HG02642 (cell line): Measurements from ENCODE around the gene PCYT1A.
"Not testable (repeated sequence)": the region's sequence is repeated elsewhere in the genome, so short reads cannot be mapped to it uniquely, and the experiment has no call there.

Experiments used
- ATAC-seq: cut with Tn5 transposase; IDR thresholded peaks from one replicate; pipeline ENCODE4 v1.9.1; 2021; ENCODE audit warnings: mild to moderate bottlenecking; ENCODE audit not compliant: unreplicated experiment, poor library complexity

PCYT1A gene

DNA sequence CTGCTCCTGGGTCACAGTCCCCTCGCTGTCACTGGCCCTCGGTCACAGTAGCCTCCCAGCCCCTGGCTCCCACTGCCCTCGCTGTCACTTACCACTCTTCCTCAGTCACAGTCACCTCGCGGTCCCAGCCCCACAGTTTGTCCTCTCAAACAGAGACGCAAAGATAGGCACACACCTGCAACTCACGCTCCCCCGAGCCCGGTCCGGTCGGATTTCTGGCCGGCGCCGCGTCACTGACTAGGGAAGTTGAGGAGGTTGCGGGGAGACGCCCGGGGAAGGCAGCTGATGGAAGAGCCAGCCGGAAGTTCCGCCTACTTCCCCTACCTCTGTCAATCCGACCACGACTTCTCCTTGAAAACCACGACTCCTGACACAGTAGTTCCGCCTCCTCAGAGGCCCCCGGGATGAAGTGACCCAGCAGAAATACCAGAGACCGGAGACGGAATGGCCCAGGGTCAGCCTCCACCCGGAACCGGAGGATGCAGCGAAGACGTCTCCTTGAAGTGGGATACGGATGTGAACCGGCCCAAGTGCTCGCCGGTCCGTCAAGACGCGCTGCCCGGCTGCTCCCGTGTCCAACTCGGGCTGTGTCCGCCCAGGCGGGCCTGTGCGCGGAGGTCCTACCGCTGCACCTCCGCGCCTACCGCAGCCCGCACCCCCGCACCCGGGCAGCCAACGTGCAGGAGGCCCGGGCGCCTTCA lies at the start of gene PCYT1A:
TSS of gene PCYT1A (minus strand) at position 287 of the 701 bp plus-strand sequence. CDS start 17,195 bp downstream, outside the sequence.
- ATAC-seq: peak; percentile 88

DNA sequence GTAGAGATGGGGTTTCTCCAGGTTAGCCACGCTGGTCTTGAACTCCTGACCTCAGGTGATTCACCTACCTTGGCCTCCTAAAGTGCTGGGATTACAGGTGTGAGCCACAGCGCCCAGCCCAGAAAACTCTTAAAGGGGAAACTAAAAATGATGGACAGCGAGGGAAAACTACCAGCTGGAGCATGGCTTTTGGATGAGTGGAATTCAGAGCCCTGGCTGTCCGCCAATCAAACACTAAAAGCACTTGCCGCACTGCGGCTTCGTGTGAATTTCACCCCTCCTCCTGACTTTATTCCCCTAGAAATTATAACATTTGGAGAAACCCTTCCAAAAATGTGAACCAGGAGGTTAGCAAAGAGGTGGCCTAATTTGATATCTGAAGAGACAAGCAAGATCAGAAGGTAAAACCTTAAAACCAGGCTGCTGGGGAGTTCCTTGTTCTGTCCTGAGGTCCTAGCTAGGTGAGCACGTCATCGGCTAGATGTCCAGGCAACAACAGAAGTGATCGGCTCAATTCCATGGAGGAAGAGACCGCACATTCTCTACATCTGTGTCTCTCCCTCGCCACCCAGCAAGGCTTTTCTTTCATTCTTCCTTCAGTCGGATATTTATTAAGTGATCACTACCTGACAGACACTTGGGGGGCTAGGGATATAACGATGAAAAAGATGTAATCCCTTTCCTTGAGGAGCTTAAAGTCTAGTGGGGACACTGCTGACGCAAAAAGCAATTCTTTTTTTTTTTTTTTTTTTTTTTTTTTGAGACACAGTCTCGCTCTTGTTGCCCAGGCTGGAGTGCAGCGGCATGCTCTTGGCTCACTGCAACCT lies 49.0 kb upstream of the PCYT1A start:
- no peak for ATAC-seq

DNA sequence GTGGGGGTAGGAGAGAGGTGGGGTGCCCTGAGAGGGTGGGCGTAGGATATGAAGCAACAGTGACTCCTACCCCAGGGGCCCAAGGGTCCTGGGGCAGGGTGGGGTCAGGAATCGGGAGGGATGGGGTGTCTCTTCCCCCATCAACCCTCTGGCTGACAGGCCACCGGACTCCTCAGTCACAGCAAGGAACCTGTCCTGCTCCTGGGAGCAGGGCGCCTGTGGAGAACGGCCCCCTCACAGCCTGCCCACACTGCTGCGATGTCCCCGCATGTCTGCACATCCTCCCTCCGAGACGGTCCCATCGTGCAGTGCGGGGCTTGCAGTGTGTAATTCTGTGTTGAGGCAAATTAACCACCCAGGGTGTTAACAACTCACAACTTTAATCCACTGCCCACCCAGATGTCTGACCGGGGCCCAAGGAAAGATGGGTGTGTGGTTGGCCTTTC lies 48.0 kb upstream of the PCYT1A start:
- ATAC-seq: no peak

DNA sequence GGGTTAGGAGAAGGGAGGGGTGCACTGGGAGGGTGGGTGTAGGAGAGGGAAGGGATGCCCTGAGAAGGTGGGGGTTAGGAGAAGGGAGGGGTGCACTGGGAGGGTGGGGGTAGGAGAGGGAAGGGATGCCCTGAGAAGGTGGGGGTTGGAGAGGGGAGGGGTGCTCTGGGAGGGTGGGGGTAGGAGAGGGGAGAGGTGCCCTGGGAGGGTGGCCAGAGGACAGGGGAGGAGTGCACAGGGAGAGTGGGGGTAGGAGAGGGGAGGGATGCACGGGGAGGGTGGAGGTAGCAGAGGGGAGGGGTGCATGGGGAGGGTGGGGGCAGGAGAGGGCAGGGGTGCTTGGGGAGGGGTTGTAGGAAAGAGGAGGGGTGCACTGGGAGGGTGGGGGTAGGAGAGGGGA lies 47.5 kb upstream of the PCYT1A start:
- no peak for ATAC-seq

DNA sequence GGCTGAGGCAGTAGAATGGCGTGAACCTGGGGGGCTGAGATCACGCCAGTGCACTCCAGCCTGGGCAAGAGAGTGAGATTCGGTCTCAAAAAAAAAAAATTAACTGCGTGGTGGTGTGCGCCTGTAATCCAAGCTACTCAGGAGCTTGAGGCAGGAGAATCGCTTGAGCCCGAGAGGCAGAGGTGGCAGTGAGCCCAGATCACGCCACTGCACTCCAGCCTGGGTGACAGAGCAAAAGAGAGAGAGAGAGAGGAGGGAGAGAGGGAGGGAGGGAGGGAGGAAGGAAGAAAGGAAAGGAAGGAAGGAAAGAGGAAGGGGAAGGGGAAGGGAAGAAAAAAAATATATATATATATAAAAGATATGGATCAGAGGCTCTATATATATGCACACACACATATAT lies 44.6 kb upstream of the PCYT1A start:
- no peak for ATAC-seq

DNA sequence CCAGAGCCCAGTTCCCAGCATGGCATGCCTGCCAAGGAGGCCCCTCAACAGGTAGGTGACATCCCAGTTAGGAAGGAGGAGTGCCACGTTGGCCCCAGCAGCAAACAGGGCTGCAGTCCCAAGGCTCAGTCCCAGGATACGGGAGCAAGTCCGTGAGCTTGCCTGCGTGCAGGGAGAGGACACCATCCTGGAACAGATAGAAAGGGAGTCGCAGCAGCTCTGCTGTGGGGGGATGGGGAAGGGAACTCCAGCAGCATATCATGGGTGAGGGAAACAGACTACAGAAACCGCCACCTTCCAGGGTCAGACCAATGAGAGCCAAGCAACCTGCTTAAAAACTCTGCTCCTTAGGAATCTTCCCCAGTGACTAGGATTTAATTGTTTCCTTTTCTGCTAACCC lies 39.9 kb upstream of the PCYT1A start:
- ATAC-seq: no peak

DNA sequence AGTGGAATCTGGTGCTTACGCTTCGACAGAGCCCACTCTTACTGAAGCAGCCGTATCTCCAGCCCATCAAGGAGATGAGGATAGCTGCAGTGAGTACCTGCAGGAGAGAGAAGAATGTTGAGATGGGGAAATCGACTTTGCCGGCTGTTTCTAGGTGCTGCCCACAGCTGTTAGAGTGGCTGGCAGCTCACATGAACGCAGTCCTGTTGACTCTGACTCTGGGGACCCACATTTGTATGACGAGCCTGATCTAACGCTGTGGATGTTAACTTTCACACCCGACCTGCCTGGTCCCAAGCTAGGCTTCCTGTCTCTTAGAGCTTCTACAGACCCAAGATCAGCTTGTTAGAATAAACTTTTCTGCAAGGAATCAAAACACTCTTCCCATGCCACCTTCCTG lies 39.4 kb upstream of the PCYT1A start:
- no peak for ATAC-seq

DNA sequence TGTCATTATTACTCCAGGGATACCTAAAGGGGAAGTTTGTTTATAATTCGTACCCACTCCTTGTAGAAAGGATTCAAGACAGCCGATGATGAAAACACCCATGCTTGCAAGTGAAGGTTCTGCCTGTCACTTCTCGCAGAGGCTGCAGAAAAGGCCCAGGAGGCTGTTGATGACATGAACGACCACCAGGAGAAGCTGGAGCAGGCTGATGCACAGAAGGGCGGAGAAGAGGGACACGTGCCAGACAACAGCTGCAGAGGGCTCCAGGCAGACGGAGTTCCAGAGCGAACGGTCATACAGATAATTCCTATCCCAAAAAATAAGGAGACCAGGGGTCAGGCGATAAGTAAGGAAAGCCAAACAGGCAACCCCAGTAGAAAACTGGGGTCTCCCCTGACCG lies 36.2 kb upstream of the PCYT1A start:
- no peak for ATAC-seq

DNA sequence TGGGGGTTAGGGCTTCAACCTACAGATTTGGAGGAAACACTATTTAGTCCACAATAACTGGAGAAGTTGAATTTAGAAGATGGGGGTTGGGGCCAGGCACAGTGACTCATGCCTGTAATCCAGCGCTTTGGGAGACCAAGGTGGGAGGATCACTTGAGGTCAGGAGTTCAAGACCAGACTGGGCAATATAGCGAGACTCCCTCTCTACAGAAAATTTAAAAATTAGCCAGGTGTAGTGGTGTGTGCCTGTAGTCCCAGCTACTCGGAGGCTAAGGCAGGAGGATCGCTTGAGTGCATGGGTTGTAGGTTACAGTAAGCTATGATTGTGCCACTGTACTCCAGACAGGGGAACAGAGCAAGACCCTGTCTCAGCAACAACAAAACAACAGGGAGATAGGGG lies 35.5 kb upstream of the PCYT1A start:
- no peak for ATAC-seq

DNA sequence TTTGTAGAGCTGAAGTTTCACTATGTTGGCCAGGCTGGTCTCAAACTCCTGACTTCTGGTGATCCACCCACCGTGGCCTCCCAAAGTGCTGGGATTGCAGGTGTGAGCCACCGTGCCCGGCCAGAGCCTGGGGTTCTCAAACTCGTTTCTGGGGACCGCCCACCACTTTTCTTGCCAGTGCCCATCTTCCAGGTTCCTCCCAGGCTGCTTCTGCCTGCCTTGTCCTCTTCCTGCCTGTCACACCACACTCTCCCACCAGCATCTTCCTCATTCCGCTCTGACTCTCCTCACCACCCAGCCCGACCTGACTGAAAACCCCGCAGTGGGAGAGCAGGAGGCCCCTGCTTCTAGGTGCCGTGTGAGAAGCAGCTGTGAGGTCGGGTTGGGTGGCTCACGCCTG lies 33.6 kb upstream of the PCYT1A start:
- ATAC-seq: no peak

DNA sequence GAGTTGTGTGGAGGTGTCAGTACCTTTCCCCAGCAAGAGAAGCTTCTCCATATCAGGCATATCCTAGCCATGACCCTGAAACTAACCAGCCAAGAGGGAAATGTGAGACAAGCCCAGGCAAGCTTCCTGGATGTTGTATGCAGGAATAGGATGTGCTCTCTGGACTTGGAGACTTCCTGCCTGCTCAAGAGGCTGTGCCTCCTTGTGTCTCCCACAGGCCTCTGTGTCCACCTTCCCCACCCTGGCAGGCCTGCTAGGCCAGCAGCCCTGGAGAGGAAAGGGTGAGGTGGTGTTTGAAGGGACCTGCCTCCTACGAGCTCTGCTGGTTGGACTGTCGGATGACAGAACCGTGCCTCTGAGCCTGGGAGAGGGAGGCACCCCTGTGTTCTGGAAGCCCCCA lies 32.6 kb upstream of the PCYT1A start:
- no peak for ATAC-seq

DNA sequence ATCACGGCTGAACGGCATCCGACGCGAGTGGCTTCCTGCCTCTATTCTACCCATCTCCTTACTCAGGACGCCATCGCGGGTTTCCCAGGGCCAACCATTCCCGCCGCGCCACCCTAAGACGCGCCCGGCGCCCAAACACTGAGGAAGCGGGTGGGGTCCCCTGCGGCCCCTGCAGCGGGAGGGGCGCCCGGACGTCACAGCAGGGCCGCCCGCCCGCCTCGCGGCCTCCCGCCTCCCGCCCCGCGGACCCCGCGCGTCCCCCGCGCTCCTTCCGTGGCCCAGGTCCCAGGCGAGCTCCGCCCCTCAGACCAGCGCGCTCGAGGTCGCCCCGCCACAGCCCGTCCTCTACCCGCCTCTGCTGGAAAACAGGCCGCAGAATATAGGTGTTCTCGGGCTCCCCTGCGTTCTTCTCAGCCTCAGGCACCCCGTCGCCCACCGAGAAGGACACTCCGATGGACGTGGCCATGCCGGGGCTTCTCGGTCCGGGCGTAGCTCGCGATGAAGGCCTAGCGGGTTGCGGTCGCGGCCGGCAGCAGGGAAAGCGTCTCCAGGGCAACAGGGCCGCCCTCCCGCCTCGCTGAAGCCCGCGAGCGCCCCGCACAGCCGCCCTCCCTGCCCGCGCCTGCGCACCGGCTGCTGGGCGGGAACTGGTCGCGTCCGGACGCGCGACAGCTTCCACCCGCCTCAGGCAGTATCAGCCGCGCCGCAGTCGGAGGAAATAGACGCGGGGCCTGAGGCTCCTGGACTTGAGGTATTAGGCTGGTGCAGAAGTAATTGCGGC lies 30.4 kb upstream of the PCYT1A start, which contains the start of gene DYNLT2B:
TSS of gene DYNLT2B (minus strand) at position 554 of the 781 bp plus-strand sequence. CDS start at position 466, 88 bp downstream.
- peak; percentile 88 for ATAC-seq

DNA sequence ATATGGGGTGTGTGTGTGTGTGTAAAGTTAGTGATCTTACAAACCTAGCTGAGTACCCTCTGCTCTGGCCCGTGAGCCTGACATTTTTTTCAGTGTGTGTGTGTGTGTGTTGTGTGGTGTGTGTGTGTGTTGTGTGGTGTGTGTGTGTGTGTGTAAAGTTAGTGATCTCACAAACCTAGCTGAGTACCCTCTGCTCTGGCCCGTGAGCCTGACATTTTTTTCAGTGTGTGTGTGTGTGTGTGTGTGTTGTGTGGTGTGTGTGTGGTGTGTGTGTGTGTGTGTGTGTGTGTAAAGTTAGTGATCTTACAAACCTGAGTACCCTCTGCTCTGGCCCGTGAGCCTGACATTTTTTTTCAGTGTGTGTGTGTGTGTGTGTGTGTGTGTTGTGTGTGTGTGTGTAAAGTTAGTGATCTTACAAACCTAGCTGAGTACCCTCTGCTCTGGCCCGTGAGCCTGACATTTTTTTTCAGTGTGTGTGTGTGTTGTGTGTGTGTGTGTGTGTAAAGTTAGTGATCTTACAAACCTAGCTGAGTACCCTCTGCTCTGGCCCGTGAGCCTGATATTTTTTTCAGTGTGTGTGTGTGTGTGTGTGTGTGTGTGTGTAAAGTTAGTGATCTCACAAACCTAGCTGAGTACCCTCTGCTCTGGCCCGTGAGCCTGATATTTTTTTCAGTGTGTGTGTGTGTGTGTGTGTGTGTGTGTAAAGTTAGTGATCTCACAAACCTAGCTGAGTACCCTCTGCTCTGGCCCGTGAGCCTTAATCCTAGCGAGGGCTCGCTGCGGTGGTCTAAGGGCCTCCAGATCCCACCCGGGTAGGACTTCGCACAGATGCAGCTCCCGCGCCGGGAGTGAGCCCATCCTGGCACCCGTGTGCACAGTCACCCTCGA lies 29.5 kb upstream of the PCYT1A start:
- ATAC-seq: not testable (repeated sequence)

DNA sequence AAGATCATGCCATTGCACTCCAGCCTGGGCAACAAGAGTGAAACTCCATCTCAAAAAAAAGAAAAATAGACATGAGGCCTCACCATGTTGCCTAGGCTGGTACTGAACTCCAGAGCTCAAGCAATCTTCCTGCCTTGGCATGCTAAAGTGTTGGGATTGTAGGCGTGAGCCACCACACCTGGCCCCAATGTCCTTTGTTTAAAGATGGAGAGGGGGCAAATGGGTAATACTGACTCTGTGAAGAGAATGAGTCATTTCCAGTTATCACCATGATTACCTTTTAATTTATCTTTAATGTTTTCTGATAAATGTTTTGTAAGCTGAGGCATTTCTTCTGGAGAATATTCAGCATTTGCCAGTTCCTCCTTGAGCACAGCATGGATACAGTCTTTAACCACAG lies 28.3 kb upstream of the PCYT1A start:
- ATAC-seq: no peak

DNA sequence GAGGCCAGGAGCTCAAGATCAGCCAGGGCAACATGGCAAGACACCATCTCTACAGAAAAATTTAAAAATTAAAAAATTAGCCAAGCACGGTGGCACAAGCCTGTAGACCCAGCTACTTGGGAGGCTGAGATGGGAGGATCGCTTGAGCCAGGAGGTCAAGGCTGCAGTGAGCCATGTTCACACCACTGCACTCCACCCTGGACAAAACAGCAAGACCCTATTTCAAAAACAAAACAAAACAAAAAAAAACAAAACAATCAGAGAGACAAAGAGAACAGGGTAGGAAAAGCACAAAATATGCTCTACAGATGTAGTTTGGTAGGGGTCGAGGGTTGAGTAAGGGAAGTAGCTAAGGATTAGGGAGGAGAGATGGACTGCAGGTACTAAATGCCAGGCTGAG lies 27.1 kb upstream of the PCYT1A start:
- no peak for ATAC-seq

DNA sequence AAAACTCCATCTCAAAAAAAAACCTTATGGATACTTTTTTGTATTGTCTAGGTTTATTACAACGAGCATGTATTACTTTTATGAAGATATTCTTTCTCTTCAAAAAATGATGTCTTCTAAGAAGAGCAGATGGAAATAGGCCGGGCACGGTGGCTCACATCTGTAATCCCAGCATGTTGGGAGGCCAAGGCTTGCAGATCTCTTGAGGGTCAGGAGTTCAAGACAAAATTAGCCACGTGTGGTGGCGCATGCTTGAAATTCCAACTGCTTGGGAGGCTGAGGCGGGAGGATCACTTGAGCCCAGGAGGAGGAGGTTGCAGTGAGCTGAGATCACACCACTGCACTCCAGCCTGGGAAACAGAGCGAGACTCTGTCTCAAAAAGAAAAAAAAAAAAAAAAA lies 26.6 kb upstream of the PCYT1A start:
- ATAC-seq: not testable (repeated sequence)

DNA sequence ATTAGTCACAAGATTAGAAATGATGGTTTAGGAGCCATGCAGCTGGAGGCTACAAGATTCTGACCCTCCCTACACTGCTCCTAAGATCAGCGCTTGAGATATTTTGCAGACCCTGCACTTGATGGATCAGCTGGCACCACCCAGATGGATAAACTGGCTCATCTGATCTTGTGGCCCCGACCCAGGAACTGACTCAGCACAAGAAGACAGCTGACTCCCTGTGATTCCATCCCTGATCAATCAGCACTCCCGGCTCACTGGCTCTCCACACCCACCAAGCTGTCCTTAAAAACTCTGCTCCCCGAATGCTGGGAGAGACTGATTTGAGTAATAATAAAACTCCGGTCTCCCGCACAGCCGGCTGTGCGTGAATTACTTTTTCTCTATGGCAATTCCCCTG lies 15.4 kb upstream of the PCYT1A start:
- ATAC-seq: not testable (repeated sequence)

DNA sequence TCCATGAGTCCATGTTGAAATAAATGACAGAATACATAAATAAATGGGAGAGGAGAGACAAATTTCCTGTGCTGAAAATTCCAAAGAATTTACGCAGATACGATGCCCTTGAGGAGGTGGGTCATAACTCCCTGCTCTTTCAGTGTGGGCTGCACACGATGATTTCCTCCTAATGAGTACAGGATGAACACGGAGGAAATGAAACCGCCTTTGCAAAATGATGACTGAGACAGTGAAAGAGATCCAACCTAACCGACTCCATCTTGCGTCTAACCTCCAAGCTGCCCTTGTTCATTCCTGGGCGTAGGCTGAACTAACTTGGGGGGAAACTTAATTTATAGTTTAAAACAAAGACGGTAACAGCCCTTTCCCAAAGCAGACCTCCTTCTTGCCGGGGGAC lies 15.0 kb upstream of the PCYT1A start:
- not testable (repeated sequence) for ATAC-seq

DNA sequence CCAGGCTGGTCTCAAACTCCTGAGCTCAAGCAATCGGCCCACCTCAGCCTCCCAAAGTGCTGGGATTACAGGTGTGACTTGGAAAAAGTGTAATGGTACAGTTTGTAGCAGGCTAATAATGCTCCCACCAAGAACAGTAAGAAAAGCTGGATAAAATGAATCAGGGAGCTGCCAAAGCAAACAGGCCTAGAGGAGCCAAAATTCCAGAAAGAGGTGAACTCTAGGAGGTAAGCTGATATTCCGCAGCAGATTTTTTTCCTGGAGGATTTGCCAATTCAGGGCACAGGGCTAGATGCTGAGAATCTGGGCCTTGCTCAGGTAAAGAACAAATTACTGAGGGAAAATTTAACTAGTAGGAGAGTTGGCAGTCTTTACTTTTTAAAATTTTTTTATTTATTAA lies 11.0 kb upstream of the PCYT1A start:
- no peak for ATAC-seq
